NCI-H510A (cell line): ENCODE measurements around the gene DENND4B.
"Not testable (repeated sequence)": the region's sequence is repeated elsewhere in the genome, so short reads cannot be mapped to it uniquely, and the experiment has no call there.

Experiments
- DNase-seq: peaks from one replicate; lab custom pipeline; 2025; lab: John Stamatoyannopoulos, UW

DENND4B gene, protein sequence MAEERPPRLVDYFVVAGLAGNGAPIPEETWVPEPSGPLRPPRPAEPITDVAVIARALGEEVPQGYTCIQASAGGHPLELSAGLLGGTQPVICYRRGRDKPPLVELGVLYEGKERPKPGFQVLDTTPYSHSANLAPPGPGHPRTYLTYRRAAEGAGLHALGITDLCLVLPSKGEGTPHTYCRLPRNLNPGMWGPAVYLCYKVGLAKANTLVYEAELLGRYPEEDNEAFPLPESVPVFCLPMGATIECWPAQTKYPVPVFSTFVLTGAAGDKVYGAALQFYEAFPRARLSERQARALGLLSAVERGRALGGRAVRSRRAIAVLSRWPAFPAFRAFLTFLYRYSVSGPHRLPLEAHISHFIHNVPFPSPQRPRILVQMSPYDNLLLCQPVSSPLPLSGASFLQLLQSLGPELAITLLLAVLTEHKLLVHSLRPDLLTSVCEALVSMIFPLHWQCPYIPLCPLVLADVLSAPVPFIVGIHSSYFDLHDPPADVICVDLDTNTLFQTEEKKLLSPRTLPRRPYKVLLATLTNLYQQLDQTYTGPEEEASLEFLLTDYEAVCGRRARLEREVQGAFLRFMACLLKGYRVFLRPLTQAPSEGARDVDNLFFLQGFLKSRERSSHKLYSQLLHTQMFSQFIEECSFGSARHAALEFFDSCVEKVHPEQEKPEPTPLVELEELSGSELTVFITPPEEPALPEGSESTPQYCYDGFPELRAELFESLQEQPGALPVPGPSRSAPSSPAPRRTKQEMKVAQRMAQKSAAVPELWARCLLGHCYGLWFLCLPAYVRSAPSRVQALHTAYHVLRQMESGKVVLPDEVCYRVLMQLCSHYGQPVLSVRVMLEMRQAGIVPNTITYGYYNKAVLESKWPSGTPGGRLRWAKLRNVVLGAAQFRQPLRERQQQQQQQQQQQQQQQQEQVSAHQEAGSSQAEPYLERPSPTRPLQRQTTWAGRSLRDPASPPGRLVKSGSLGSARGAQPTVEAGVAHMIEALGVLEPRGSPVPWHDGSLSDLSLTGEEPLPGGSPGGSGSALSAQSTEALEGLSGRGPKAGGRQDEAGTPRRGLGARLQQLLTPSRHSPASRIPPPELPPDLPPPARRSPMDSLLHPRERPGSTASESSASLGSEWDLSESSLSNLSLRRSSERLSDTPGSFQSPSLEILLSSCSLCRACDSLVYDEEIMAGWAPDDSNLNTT (N-terminal part only)

GRCh38 chr1:153946622-153947241, at the start of gene DENND4B:
TSS of gene DENND4B (minus strand) at chr1:153946718. CDS start at chr1:153944374, 2,344 bp downstream.
- peak; percentile 74 for DNase-seq

GRCh38 chr1:153995640-153996039, 49.1 kb upstream of the DENND4B start:
- DNase-seq: no peak

- no peak for DNase-seq
These were observed 48.7 kb upstream of the DENND4B start for GRCh38 chr1:153995202-153995601.

DNA sequence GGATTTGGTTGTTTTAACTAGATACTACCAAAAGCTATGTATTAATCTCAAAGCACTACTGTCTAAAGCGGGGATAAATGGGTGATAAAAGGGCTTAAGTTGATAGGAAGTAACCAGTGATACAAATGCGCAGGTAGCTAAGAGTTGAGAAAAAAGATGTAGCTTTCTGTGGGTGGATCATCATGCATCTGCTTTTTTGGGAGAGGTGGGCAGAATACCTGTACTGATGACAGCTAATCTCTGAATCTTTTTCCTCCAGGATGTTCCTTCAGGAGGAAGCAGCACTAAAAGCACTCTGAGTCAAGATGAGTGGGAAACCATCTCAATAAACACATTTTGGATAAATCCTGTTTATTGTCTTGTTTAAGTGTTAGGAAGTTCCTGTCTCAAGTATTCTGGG, 45.3 kb upstream of the DENND4B start:
- DNase-seq: no peak

DNA sequence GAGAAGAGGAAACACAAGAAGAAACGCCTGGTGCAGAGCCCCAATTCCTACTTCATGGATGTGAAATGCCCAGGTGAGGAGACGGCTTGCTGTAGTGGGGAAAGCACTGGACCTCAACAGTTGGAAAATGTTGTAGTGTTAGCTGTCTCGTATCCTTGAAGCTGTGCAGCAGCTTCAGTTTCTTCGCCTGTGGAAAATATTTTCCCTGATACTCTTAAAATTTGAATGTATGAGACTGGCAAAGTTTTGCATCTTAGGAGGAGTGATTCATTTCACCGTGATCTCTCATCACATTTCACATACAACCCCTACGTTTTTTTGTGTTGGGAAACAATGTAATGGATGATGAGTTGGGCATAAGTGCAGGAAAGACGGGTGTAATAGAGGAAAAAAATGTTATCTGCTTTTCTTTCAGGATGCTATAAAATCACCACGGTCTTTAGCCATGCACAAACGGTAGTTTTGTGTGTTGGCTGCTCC, 44.7 kb upstream of the DENND4B start:
- DNase-seq: no peak

DNA sequence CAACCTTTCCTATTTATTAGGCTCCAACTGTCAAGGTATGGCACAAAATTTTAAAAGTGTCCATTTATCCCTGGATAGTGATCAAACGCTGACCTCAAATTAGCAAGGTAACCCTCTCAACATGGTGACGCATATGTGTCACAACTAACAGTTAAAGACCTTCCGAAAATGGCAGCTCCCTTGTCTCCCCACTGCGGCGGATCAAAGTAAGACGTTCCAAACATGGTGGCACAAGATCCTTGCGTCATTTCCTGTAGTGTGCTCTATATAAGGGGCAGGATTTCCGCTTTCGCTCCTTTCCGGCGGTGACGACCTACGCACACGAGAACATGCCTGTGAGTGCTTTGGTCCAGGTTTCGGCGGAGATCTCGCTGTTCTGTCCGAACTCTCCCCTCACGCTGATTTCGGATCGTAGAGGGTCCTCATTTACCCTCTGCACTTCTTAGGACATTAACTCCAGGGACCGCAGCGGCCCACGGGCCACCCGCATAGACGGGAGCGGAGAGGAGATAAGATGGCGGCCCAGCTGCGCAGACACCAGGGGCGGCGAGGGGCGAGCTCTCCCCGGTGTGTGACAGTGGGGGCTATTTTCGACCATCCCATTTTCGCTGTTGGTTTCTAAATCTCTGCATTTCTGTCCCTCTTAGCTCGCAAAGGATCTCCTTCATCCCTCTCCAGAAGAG, 44.1 kb upstream of the DENND4B start, which contains the start of gene RPS27:
TSS of gene RPS27 (plus strand) at position 295 of the 683 bp plus-strand sequence. CDS start at position 330, 35 bp downstream.
- peak; percentile 96 for DNase-seq

GRCh38 chr1:153987621-153988020, 41.1 kb upstream of the DENND4B start:
- DNase-seq: no peak

DNA sequence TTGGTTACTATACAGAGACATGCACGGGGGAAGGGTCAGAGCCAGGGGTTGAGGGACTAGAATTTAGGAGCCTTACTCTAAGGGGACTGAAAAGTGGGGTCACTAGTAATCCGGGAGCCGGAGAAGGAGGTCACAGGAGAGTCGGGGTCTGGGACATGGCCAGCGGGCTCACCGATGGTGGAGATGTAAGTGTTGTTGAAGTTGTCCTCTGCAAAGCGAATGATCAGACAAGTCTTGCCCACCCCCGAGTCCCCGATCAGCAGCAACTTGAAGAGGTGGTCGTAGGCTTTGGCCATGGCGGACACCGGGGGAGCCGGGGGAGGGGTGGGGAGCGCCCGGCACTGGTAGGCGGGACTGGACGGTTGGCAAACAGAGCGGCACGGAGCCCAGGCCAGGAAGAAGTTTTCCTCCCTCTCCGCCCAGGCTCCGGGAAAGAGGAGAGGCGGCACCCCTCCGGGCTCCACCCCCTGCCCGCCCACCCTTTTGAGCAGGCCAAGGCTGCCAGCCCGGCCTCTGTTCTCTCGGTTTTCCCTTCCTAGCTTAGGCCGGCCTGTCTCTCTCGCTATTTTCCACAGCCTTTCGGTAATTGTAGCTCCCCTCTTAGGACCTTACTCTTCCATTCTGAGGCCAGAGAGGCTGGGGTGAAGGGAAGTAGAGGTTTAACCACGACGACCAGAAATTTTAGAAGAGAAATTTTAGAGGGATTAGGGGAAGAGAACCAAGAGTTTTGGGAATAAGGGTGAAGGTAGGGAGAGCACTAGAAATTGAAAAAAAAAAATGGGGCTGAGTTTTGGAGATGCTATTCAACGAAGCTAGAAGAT, 39.6 kb upstream of the DENND4B start, which contains the start of gene RAB13:
TSS of gene RAB13 (minus strand) at position 399 of the 821 bp plus-strand sequence. CDS start at position 296, 103 bp downstream.
- peak; percentile 74 for DNase-seq

GRCh38 chr1:153985341-153985912, 38.9 kb upstream of the DENND4B start:
- no peak for DNase-seq

DNA sequence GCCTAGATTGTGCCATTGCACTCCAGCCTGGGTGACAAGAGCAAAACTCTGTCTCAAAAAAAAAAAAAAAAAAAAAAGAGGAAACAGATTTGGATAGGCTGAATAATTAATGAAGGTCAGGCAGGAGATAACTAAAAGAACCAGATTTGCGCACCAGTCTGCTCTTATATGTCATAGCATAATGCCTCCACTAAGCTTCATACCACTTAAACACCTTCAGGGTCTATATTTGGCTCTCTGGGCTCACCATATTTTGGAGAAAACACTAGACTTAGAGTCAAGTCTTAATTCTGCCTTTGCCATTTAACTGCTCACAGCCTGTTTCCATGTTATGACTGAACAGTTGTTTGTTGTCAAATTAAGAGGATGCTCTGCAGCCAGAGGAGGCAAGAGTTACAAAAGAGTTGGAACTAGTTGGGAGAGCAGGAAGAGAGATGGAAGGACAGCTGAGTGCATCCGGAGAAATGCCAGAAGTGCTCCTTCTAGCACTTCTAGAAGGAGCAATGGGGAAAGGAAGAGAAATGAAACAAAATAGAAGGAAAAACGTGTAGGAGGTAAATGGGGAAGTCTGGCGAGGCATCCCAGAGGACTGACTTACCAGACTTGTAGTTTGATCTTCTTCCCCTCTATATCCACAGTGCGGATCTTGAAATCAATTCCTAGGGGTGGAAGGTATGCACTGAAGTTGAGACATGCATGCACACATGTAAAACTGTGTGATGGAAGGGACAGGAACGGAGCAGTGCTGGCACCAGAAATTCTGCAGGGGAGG, 37.8 kb upstream of the DENND4B start:
- DNase-seq: no peak

DNA sequence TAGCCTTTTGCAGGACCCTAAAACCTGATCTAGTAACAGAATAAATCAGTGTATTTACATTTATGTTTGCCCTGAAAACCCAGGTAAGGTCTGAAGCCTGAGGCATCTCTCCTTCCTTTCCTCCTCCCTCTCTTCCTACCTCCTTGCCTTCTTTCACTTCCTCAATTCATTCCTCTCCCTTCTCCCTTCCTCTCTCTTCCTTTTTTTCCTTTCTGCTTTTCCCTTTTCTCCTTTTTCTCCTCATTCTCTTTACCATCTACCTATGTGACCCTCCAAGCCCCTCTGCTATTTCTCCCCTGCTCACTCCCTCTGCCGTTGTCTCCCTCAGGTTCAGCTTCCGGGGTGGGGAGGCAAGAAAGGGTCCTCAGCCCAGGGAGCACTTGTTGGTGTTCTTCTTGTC, 35.2 kb upstream of the DENND4B start:
- DNase-seq: not testable (repeated sequence)

DNA sequence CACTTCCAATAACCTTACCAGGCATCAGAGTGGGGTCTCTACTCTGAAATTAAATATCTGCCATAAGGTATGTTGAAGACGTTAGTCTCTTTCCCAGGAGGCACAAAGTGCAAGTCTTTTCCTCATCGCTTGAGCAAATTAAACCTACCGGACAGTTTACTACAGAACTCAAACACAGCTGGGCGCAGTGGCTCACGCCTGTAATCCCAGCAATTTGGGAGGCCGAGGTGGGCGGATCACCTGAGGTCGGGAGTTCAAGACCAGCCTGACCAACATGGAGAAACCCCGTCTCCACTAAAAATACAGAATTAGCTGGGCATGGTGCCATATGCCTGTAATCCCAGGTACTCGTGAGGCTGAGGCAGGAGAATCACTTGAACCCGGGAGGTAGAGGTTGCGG, 32.6 kb upstream of the DENND4B start:
- DNase-seq: not testable (repeated sequence)

- no peak for DNase-seq
These were observed 31.9 kb upstream of the DENND4B start for GRCh38 chr1:153978274-153978909.

GRCh38 chr1:153977250-153978240, 31.0 kb upstream of the DENND4B start, which contains the start of gene JTB:
TSS of gene JTB (minus strand) at chr1:153977674. CDS start at chr1:153977252, 422 bp downstream.
- DNase-seq: peak; percentile 83

DNA sequence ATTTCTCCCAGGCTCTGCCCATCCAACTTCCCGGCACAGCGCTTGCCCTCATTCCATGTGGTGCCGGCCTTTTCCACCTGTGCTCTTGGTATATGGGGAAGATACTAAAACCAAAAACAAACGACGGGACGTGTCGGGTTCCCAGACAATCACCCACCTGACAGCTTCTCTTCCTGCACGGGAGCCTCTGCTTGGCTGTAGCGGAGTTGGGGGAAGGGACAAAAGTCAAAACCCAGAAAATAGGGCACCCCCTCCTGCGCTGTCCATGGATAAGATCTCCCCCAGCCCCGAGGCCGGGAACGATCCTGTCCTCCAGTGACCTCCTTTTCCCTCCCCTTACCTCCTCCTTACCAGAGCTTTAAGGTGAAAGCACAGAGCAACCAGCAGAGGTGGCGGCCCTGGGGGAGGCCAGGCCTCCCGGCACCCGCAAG, 30.3 kb upstream of the DENND4B start:
- no peak for DNase-seq

GRCh38 chr1:153973525-153973924, 27.0 kb upstream of the DENND4B start:
- no peak for DNase-seq

DNA sequence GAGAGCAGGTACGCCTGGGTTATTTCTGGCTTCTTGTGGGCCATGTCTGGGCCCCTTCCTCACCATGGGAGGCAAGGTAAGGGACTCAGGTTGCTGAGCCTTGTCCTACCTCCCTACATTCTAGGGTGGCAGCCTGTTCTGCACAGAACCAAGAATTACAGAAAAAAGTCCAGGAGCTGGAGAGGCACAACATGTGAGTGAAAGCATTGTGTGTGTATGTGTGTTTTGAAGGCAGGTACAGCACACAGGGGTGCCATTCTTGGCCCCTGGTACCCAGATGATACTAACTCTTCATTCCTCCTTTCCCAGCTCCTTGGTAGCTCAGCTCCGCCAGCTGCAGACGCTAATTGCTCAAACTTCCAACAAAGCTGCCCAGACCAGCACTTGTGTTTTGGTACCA, 26.6 kb upstream of the DENND4B start:
- no peak for DNase-seq
